Endothelial cell of umbilical vein (primary cell): ENCODE measurements around the gene CUEDC1.

Source experiments
- CTCF ChIP-seq, 2 donors: IDR thresholded peaks; 1 replicate in 1 of 2; 2 replicates in 1 of 2; pipeline ENCODE4 v1.5.1; 2011; ENCODE audit warnings: low read length in 2 of 2, mild to moderate bottlenecking in 2 of 2, moderate library complexity in 2 of 2, control low read depth in 1 of 2, inconsistent platforms in 1 of 2, low read depth in 1 of 2; ENCODE audit not compliant: insufficient read depth in 1 of 2; ENCODE audit errors: extremely low read depth in 1 of 2
- EZH2 ChIP-seq: IDR thresholded peaks from 2 replicates; pipeline ENCODE4 v1.6.1; 2012; ENCODE audit warnings: borderline replicate concordance, low read depth, mild to moderate bottlenecking, moderate library complexity, low read length, inconsistent platforms; ENCODE audit not compliant: severe bottlenecking
- FOS ChIP-seq: IDR thresholded peaks from 2 replicates; pipeline ENCODE4 v1.6.1; 2011; ENCODE audit warnings: mild to moderate bottlenecking, low read length, moderate library complexity, borderline replicate concordance; ENCODE audit not compliant: insufficient read depth
- GATA2 ChIP-seq: IDR thresholded peaks from 2 replicates; pipeline ENCODE4 v1.7.0; 2011; ENCODE audit warnings: low read depth, mild to moderate bottlenecking, moderate library complexity, mixed read lengths, low read length; ENCODE audit not compliant: insufficient read length, insufficient read depth
- JUN ChIP-seq: IDR thresholded peaks from 2 replicates; pipeline ENCODE4 v1.6.1; 2011; ENCODE audit warnings: borderline replicate concordance, low read depth; ENCODE audit not compliant: insufficient read length, insufficient read depth
- MAX ChIP-seq: IDR thresholded peaks from 2 replicates; pipeline ENCODE4 v1.6.1; 2011; ENCODE audit not compliant: insufficient read depth, insufficient read length
- MYC ChIP-seq: IDR thresholded peaks from one replicate; pipeline ENCODE4 v1.6.1; 2011; ENCODE audit warnings: mild to moderate bottlenecking, low read depth, low read length
- POLR2A ChIP-seq: IDR thresholded peaks from 2 replicates; pipeline ENCODE4 v1.6.1; 2012; ENCODE audit warnings: low read depth, mild to moderate bottlenecking, control low read depth, low read length
- POLR2AphosphoS5 ChIP-seq: IDR thresholded peaks from 2 replicates; pipeline ENCODE4 v1.6.1; 2012; ENCODE audit warnings: low read depth, mild to moderate bottlenecking, control low read depth, low read length, moderate library complexity; ENCODE audit not compliant: insufficient read depth

- TF ChIP-seq EZH2 (no peak), CTCF (IDR thresholded peaks at IDR 0.05; ENCODE audit: extremely low read depth in 1 of 2, insufficient read depth in 1 of 2, low read depth in 1 of 2, low read length in 2 of 2) (no peak), POLR2A (no peak), MAX (no peak), POLR2AphosphoS5 (no peak), JUN (no peak), MYC (no peak), GATA2 (no peak), FOS (no peak)
Observed at GRCh38 chr17:57930239-57930638, 25.0 kb downstream of the CUEDC1 start.
